Inflammatory macrophage (primary cell): Measurements from ENCODE around the gene UBE2D2.

Experiments
- DNase-seq, 2 donors: peaks; one replicate each; pipeline ENCODE4 v3.0.0-alpha.2; 2020 to 2022

The UBE2D2 gene

GRCh38 chr5:139660923-139661814 lies 100.0 kb downstream of the UBE2D2 start:
- DNase-seq = peak; percentile 91 to 96

- no peak for DNase-seq
These were observed 101.5 kb downstream of the UBE2D2 start for GRCh38 chr5:139662617-139663016.

- no peak for DNase-seq
These were observed 102.3 kb downstream of the UBE2D2 start for GRCh38 chr5:139663207-139664085.

- peak; percentile 100 for DNase-seq
These were observed 103.1 kb downstream of the UBE2D2 start for GRCh38 chr5:139664086-139664693.

GRCh38 chr5:139664727-139665351 lies 103.7 kb downstream of the UBE2D2 start:
- no peak for DNase-seq

GRCh38 chr5:139665626-139666025 lies 104.5 kb downstream of the UBE2D2 start:
- no peak for DNase-seq

GRCh38 chr5:139666551-139666950 lies 105.4 kb downstream of the UBE2D2 start:
- DNase-seq = no peak

GRCh38 chr5:139667001-139667729 lies 106.0 kb downstream of the UBE2D2 start:
- peak; percentile 42 to 61 for DNase-seq

- DNase-seq = no peak
These were observed 106.6 kb downstream of the UBE2D2 start for GRCh38 chr5:139667730-139668063.

- peak in 1 of 2 donors; percentile 36 for DNase-seq
These were observed 107.1 kb downstream of the UBE2D2 start for GRCh38 chr5:139668064-139668880.

- DNase-seq = no peak
These were observed 108.0 kb downstream of the UBE2D2 start for GRCh38 chr5:139668924-139669661.

- no peak for DNase-seq
These were observed 108.7 kb downstream of the UBE2D2 start for GRCh38 chr5:139669662-139670368.

- no peak for DNase-seq
These were observed 109.4 kb downstream of the UBE2D2 start for GRCh38 chr5:139670369-139671095.

GRCh38 chr5:139671096-139671841 lies 110.1 kb downstream of the UBE2D2 start:
- DNase-seq = peak in 1 of 2 donors; percentile 39

GRCh38 chr5:139675213-139675612 lies 114.1 kb downstream of the UBE2D2 start:
- DNase-seq = no peak

- no peak for DNase-seq
These were observed 114.7 kb downstream of the UBE2D2 start for GRCh38 chr5:139675825-139676224.

GRCh38 chr5:139676406-139676805 lies 115.3 kb downstream of the UBE2D2 start:
- DNase-seq = no peak
